NK-92 treated with Interleukin-12 subunit alpha and Interleukin-12 subunit beta, amount 100 ng/mL, for 24 hours (cell line): ENCODE results near the gene LBX1.

Experiments
- DNase-seq: peaks from one replicate; lab custom pipeline; 2025; lab: John Stamatoyannopoulos, UW

The LBX1 gene

DNA sequence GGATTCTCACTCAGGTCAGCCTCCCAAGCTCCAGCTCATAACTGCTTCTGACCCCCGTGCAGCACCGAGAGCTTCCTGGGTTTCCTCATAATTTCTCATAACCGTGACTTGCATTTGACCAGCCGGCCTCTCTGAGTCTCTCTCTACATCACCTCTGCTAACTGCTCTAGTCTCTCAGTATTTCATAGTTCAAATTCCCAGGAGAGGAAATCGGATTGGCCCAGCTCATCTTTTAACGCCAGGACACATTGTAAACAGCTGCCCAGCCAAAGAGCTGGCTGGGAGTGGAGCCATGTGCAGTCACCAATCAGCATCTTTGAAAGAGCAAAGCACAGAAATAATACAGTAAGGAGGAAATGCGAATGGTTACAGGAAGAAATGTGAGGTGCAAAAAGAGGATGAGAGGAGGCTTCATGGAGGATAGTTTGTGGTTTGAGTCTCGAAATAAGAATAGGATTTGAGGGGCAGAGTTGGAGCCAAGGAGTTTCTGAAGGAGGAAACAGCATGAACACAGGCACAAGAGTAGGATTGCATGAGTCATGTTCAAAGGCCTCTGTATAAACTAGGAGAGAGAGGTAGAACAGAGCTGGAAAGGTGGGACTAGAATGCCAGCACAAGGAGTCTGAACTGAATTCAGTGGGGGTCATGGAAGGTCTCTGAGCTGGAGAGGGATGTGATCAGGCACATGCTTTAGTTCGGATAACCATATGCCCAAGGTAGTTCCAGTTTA is 15.2 kb upstream of the LBX1 start:
- DNase-seq, result no peak

GRCh38 chr10:101241840-101242707 is 12.8 kb upstream of the LBX1 start:
- DNase-seq, result no peak

DNA sequence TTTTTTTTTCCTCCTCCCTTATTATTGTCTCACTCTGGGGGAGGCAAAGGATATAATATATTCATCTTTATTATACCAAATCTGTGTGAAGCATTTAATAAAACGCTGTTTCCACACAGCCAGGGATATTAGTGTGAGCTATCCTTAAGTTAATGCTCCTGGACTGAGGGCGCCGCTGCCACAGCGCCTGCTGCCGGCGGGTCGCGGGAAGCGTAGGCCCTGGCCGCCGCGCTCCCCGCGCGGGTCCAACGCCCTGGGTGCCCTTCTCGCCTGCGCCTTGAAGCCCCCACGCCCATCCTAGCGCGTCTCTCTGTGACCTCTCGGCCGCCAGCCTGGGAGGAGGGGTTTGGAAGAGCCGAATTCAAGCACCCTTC is 9.5 kb upstream of the LBX1 start:
- no peak for DNase-seq

DNA sequence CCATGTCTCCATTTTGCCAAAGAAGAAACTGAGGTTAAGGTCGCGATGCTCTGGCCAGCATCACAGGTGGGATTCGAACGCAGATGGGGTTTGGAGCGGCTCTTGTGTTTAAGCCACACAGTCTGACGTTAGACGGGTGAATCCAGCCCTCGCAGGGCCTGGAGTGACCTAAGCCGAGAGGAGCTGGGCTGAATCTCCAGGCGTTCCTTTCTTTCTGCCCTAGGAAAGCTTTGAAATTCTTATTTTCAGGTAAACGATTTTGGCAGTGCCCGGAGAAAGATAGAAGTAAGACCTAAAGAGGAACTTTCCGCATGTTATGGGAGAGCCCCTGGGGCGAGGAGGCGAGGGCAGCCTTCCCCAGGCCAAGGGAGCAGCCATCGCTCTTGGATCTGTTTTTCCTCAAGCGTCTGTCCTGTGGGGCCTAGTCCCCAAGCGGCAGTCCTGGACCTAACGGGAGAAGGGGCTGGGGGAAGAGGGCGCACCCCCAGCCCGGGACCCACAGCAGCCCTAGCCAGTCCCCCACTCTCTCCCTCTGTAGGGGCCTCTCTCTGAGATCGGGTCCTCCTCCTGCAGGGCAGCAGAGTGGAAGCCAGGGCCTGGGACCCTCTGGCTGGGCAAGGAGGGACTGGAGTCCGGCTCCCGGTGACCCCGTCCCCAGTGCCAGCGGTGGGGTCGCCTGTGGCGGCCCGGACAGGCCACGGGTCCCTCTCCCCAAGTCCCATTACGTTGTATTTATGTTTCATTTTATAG is 8.9 kb upstream of the LBX1 start:
- DNase-seq, result no peak

GRCh38 chr10:101237081-101237981 is 8.1 kb upstream of the LBX1 start:
- no peak for DNase-seq

- DNase-seq, result no peak
These were observed 7.3 kb upstream of the LBX1 start for GRCh38 chr10:101236376-101237080.

- DNase-seq, result no peak
These were observed 6.5 kb upstream of the LBX1 start for GRCh38 chr10:101235766-101236165.

GRCh38 chr10:101234333-101234732 is 5.1 kb upstream of the LBX1 start:
- DNase-seq, result no peak

- no peak for DNase-seq
These were observed 4.6 kb upstream of the LBX1 start for GRCh38 chr10:101233863-101234262.

DNA sequence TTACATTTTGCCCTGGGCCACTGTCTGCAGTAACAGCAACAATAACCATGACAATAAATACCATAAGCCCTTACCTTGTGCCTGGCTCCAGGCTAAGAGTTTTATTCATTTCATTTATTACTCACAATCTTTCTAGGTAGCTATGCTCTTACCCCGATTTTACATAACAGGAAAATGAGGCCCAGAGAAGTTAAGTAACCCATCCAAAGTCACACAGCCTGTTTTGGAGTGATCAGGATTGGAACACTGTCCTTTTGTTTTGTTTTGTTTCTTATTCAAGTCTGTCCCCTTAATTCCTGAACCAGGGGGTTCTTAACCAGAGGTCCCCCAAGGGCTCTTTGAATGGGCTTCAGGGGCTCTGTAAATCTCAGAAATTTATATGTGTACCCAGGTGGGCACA is 4.2 kb upstream of the LBX1 start:
- no peak for DNase-seq

DNA sequence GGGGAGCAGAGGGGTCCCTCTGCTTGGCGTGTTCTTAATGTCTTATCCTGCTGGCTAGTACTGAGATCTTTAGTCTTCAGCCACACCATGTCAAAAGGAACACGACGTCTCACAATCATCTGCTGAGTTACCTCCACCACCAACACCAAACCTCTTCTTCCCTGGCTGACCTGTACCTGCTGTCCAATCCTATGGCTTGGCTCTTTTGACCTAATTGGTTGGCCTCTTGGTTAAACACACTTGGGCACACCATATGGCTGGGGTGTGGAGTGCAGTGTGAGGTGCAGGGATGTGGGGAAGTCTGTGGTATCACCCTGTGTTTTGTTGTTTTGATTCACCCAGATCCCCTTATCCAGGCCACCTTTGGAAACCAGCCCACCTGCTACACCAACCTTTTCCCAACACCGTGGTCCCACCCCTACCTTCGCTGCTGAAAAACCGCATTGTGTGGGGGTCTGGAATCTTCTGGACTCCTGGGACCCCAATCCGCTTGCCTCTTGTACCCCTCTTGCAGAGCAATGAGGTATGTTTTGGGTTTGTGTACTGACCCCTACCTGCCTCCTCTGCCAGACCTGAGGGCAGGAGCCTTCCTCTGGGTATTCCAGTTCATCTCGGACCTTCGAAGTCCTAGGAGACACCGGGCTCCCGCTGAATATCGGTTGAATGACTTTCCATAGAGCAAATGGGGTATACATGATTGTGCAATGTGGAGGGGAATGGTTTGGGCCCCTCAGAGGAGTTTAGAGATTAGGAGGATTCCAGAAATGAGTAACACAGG is 2.8 kb upstream of the LBX1 start:
- no peak for DNase-seq

GRCh38 chr10:101231092-101231491 is 1.8 kb upstream of the LBX1 start:
- no peak for DNase-seq

- DNase-seq, result no peak
These were observed 1.1 kb upstream of the LBX1 start for GRCh38 chr10:101230183-101230917.

GRCh38 chr10:101228966-101229265 is 347 bp downstream of the LBX1 start:
- no peak for DNase-seq

DNA sequence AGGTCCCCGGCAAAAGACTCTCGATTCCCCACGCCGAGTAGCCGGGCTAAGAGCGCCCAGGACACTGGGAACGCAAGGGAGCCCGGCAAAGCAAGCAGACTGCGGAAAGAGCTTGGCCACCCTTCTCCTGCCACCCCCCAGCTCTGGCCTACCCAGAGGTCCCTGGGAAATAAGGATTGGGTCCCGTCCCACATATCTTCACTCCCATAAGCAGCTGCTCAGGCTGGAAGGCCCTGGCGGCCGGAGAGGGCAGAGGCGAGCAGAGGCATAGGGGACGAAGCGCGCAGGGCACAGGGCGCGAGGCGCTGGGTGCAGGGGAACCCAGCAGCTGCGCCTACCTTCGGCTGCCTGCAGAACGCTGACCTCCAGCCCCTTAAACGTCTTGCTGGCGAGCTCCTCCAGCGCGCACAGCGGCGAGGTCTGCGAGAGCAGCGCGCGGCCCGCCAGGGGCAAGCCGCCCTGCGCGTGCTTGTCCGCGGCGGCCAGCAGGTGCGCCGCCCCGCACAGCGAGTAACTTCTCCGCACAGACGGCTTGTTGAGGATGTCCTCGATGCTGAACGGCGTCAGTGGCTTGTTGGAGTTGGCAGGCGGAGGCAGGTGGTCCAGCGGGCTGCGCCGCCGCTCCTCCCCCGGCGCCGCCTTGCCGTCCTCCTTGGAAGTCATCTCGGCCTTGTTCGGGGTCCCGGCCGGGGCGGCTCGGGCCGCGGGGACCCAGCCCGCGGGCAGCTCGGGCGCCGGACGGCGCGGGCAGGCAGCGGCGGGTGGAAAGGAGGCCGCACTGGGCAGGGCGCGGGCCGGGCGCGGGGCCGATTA is 904 bp downstream of the LBX1 start:
- DNase-seq, result no peak

GRCh38 chr10:101227429-101228152 is 1.7 kb downstream of the LBX1 start:
- no peak for DNase-seq

DNA sequence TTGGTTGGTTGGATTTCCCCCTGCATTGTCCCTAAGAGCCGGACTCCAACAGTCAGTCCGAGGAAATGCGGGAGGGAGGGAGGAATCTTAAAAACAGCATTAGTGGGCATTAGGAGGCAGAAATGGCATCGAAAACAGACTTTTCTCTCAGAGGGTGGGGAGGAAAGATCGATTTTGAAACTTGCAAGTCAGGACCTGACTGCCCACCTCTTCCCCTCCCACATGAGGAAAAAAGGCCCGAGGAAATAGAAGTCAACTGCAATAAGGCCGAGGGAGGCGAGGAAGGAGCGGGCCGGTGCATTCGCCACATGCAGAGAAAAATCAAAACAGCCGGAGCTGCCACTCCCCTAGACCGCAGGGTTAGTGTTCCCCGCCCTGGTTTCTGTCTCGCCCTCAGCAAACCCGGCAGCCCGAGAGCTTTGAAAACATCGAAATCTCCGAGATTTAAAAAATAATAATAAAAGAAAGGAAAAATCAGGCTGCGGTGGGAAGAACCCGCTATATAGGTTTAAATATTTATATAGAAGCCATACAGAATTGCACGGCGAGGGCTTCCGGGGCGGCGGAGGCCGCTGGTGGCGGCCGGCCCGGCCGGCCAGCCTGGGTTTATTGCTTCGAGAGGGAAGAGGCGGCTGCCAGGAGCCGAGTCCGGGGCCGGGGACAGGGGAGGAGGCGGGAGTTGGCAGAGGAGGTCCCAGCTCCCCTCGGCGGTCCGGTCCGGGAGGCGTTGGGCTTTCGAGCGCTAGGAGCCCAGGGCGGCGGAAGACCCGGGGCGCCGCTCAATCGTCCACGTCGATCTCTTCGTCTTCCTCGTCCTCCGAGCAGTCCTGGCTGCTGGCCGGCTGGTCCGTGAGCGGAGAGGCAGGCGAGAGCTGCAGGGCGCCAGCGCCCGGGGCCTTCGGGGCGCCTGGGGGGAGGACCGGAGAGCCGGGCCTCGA is 2.5 kb downstream of the LBX1 start:
- DNase-seq, result no peak
